ENCODE data around the gene EME1.

GRCh38 chr17:50354776-50355175 is 18.3 kb upstream of the EME1 start:
- TF ChIP-seq, protein P1, sequence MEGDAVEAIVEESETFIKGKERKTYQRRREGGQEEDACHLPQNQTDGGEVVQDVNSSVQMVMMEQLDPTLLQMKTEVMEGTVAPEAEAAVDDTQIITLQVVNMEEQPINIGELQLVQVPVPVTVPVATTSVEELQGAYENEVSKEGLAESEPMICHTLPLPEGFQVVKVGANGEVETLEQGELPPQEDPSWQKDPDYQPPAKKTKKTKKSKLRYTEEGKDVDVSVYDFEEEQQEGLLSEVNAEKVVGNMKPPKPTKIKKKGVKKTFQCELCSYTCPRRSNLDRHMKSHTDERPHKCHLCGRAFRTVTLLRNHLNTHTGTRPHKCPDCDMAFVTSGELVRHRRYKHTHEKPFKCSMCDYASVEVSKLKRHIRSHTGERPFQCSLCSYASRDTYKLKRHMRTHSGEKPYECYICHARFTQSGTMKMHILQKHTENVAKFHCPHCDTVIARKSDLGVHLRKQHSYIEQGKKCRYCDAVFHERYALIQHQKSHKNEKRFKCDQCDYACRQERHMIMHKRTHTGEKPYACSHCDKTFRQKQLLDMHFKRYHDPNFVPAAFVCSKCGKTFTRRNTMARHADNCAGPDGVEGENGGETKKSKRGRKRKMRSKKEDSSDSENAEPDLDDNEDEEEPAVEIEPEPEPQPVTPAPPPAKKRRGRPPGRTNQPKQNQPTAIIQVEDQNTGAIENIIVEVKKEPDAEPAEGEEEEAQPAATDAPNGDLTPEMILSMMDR (conservative IDR thresholded peaks at IDR 0.05; ENCODE audit: low read depth, low read length), result no peak
- TF ChIP-seq NFE2L2 (IDR thresholded peaks at IDR 0.05; ENCODE audit: low read depth, low read length) (no peak), POLR2A (IDR thresholded peaks at IDR 0.05; ENCODE audit: low read depth, low read length) (no peak), RAD21 (IDR thresholded peaks at IDR 0.05; ENCODE audit: low read length) (no peak), SMC3 (IDR thresholded peaks at IDR 0.05; ENCODE audit: low read depth, low read length) (no peak), RFX5 (IDR thresholded peaks at IDR 0.05; ENCODE audit: low read depth, low read length) (no peak), RCOR1 (IDR thresholded peaks at IDR 0.05; ENCODE audit: insufficient replicate concordance, low read length) (no peak), MXI1 (IDR thresholded peaks at IDR 0.05; ENCODE audit: borderline replicate concordance, low read depth, low read length) (no peak), ELK1 (IDR thresholded peaks at IDR 0.05; ENCODE audit: borderline replicate concordance, low read depth, low read length) (no peak), MAZ (IDR thresholded peaks at IDR 0.05; ENCODE audit: borderline replicate concordance, low read depth, low read length) (no peak), FOS (IDR thresholded peaks at IDR 0.05; ENCODE audit: low read depth, low read length) (no peak), USF2 (IDR thresholded peaks at IDR 0.05; ENCODE audit: low read depth, low read length) (no peak)
